HCT116 (cell line): ENCODE measurements around the gene PRKD2. TPM values are rescaled to one million over a fixed set of nuclear protein-coding genes. Genes with fewer than 3 reads are reported as not detected.

Experiments
- ATAC-seq: fragments of 200-7000 bp; cut with Tn5 transposase; 2 replicates; pipeline ENCODE4 v1.9.1; 2020; ENCODE audit warnings: mild to moderate bottlenecking, moderate library complexity
- BruUV-seq: library from RNA; stranded (reverse); fragments of 400-500 nt; replicated peaks from 2 replicates; lab custom pipeline; 2021; lab: Mats Ljungman, UMichigan
- CTCF ChIA-PET: fragments of 300-600 bp; sonication (Branson Sonifier 250); formaldehyde crosslinking; loops from one replicate; lab custom pipeline; 2021; ENCODE audit warnings: antibody characterized with exemption; lab: Charles Lee
- POLR2A ChIA-PET: fragments of 300-600, 350-600 bp; sonication (Branson Sonifier 250); formaldehyde crosslinking; loops from one replicate; lab custom pipeline; 2021; ENCODE audit warnings: antibody characterized with exemption; lab: Charles Lee
- RAD21 ChIA-PET, 2 experiments: fragments of 300-600 bp; sonication (Branson Sonifier 250); formaldehyde crosslinking; loops; one replicate each; lab custom pipeline; 2023; ENCODE audit warnings: low total read pairs in 2 of 2; ENCODE audit not compliant: uncharacterized antibody in 2 of 2, unreplicated experiment in 2 of 2, low non-redundant PET in 1 of 2; lab: Charles Lee
- DNase-seq: peaks from one replicate; pipeline ENCODE4 v3.0.0-alpha.2; 2010; ENCODE audit warnings: low read depth, low spot score
- H2AFZ ChIP-seq: fragments of 200-600 bp; shearing (Covaris generic), sonication (generic); 2 replicates; pipeline ENCODE4 v1.6.1; 2017; ENCODE audit warnings: low read depth, mixed run types, mixed read lengths, antibody characterized with exemption, low read length; ENCODE audit not compliant: poor library complexity, severe bottlenecking
- H3K27ac ChIP-seq: 2 replicates; pipeline ENCODE4 v1.5.1; 2012; ENCODE audit warnings: low read depth, low read length
- H3K27me3 ChIP-seq: fragments of 200-600 bp; sonication (generic); 2 replicates; pipeline ENCODE4 v1.6.1; 2016; ENCODE audit warnings: mixed run types, low read length, mixed read lengths; ENCODE audit not compliant: insufficient read depth
- H3K36me3 ChIP-seq, 2 experiments: fragments of 200-500 bp in 1 of 2; fragments of 200-600 bp in 1 of 2; sonication (Bioruptor generic) in 1 of 2; sonication (generic) in 1 of 2; 2 replicates each; pipeline versions ENCODE4 v1.5.1 to v1.6.1; 2014 to 2016; ENCODE audit warnings: low read length in 2 of 2, inconsistent platforms in 1 of 2, mixed read lengths in 1 of 2, mixed run types in 1 of 2; ENCODE audit not compliant: insufficient read depth in 2 of 2, control insufficient read depth in 1 of 2
- H3K4me1 ChIP-seq, 2 experiments: fragments of 200-600 bp in 1 of 2; sonication (generic) in 1 of 2; 2 replicates each; pipeline versions ENCODE4 v1.5.1 to v1.6.1; 2012 to 2017; ENCODE audit warnings: low read length in 2 of 2, inconsistent platforms in 1 of 2, mild to moderate bottlenecking in 1 of 2, mixed read lengths in 1 of 2, mixed run types in 1 of 2, moderate library complexity in 1 of 2; ENCODE audit not compliant: insufficient read depth in 2 of 2, control insufficient read depth in 1 of 2
- H3K4me2 ChIP-seq: fragments of 200-600 bp; sonication (generic); 2 replicates; pipeline ENCODE4 v1.6.1; 2017; ENCODE audit warnings: mixed run types, low read length, mixed read lengths
- H3K4me3 ChIP-seq, 2 experiments: fragments of 200-600 bp in 1 of 2; sonication (generic) in 1 of 2; replicated peaks in 1 of 2; 2 replicates each; pipeline ENCODE4 v1.5.1; 2011 to 2016; ENCODE audit warnings: low read length in 2 of 2, control low read depth in 1 of 2, low read depth in 1 of 2, mild to moderate bottlenecking in 1 of 2, mixed read lengths in 1 of 2, mixed run types in 1 of 2
- H3K79me2 ChIP-seq: fragments of 200-600 bp; sonication (generic); 2 replicates; pipeline ENCODE4 v1.6.1; 2017; ENCODE audit warnings: mild to moderate bottlenecking, mixed run types, low read length, moderate library complexity, mixed read lengths; ENCODE audit not compliant: insufficient read depth
- H3K9ac ChIP-seq: fragments of 200-600 bp; sonication (generic); 2 replicates; pipeline ENCODE4 v1.6.1; 2016; ENCODE audit warnings: low read length, mixed read lengths
- H3K9me2 ChIP-seq: fragments of 200-600 bp; sonication (generic), shearing (Covaris generic); 2 replicates; pipeline ENCODE4 v1.6.1; 2017; ENCODE audit warnings: mixed run types, mild to moderate bottlenecking, moderate library complexity; ENCODE audit not compliant: insufficient read depth
- H3K9me3 ChIP-seq, 2 experiments: fragments of 200-500 bp in 1 of 2; fragments of 200-600 bp in 1 of 2; sonication (Bioruptor generic) in 1 of 2; sonication (generic) in 1 of 2; 2 replicates each; pipeline ENCODE4 v1.6.1; 2014 to 2017; ENCODE audit warnings: low read length in 2 of 2, mixed read lengths in 2 of 2, inconsistent platforms in 1 of 2, low read depth in 1 of 2, mild to moderate bottlenecking in 1 of 2, mixed run types in 1 of 2, moderate library complexity in 1 of 2; ENCODE audit not compliant: control insufficient read depth in 1 of 2, insufficient read depth in 1 of 2
- H4K20me1 ChIP-seq: fragments of 200-600 bp; sonication (generic), shearing (Covaris generic); 2 replicates; pipeline ENCODE4 v1.6.1; 2017; ENCODE audit warnings: mixed run types, mild to moderate bottlenecking, moderate library complexity; ENCODE audit not compliant: insufficient read depth
- ATF3 ChIP-seq: IDR thresholded peaks from 2 replicates; pipeline ENCODE4 v1.6.1; 2012
- CBX3 ChIP-seq: IDR thresholded peaks from 2 replicates; pipeline ENCODE4 v1.6.1; 2012; ENCODE audit warnings: low read depth
- CEBPB ChIP-seq: IDR thresholded peaks from 2 replicates; pipeline ENCODE4 v1.6.1; 2012; ENCODE audit warnings: low read depth
- CTCF ChIP-seq, 3 experiments: fragments of 200-600 bp in 1 of 3; sonication (generic) in 1 of 3; IDR thresholded peaks in 2 of 3; conservative IDR thresholded peaks in 1 of 3; 2 replicates each; pipeline ENCODE4 v1.5.1; 2012 to 2017; ENCODE audit warnings: low read depth in 2 of 3, low read length in 2 of 3, antibody characterized with exemption in 1 of 3, borderline replicate concordance in 1 of 3, control low read depth in 1 of 3, mild to moderate bottlenecking in 1 of 3, mixed read lengths in 1 of 3, mixed run types in 1 of 3, moderate library complexity in 1 of 3; ENCODE audit not compliant: insufficient read depth in 1 of 3
- EGR1 ChIP-seq: IDR thresholded peaks from 2 replicates; pipeline ENCODE4 v1.6.1; 2012; ENCODE audit warnings: low read depth
- ELF1 ChIP-seq: IDR thresholded peaks from 2 replicates; pipeline ENCODE4 v1.6.1; 2012; ENCODE audit warnings: low read depth, borderline replicate concordance
- EZH2phosphoT487 ChIP-seq: fragments of 200-600 bp; IDR thresholded peaks from 2 replicates; pipeline ENCODE4 v1.6.1; 2018; ENCODE audit warnings: antibody characterized with exemption, borderline replicate concordance
- JUND ChIP-seq: IDR thresholded peaks from 2 replicates; pipeline ENCODE4 v1.6.1; 2012
- MAX ChIP-seq: IDR thresholded peaks from 2 replicates; pipeline ENCODE4 v1.6.1; 2012
- POLR2AphosphoS5 ChIP-seq: IDR thresholded peaks from 2 replicates; pipeline ENCODE4 v1.6.1; 2011; ENCODE audit warnings: mild to moderate bottlenecking, low read depth, low read length, moderate library complexity
- RAD21 ChIP-seq: IDR thresholded peaks from 2 replicates; pipeline ENCODE4 v1.6.1; 2012; ENCODE audit warnings: low read depth, mild to moderate bottlenecking
- SIN3A ChIP-seq: IDR thresholded peaks from 2 replicates; pipeline ENCODE4 v1.6.1; 2012; ENCODE audit warnings: low read depth
- SRF ChIP-seq: IDR thresholded peaks from 2 replicates; pipeline ENCODE4 v1.6.1; 2012; ENCODE audit warnings: low read depth
- TCF7L2 ChIP-seq: IDR thresholded peaks from 2 replicates; pipeline ENCODE4 v1.7.0; 2011; ENCODE audit warnings: borderline replicate concordance, inconsistent platforms; ENCODE audit not compliant: insufficient read depth, insufficient read length; ENCODE audit errors: extremely low read depth
- YY1 ChIP-seq: IDR thresholded peaks from 2 replicates; pipeline ENCODE4 v1.6.1; 2011; ENCODE audit warnings: low read length, low read depth, moderate library complexity, mild to moderate bottlenecking; ENCODE audit not compliant: insufficient replicate concordance; ENCODE audit errors: extremely low read depth
- ZBTB33 ChIP-seq: IDR thresholded peaks from 2 replicates; pipeline ENCODE4 v1.6.1; 2011; ENCODE audit warnings: mild to moderate bottlenecking, low read length, moderate library complexity; ENCODE audit not compliant: insufficient replicate concordance; ENCODE audit errors: extremely low read depth
- ZFX ChIP-seq: fragments of 450-650 bp; IDR thresholded peaks from 2 replicates; pipeline ENCODE4 v1.6.1; 2017
- ZNF274 ChIP-seq: fragments of 200-500 bp; sonication (Bioruptor generic); IDR thresholded peaks from 2 replicates; pipeline ENCODE4 v1.6.1; 2014; ENCODE audit warnings: mild to moderate bottlenecking, low read depth, low read length, inconsistent platforms
- intact Hi-C: fragments of 100-400 bp; cut with micrococcal nuclease; formaldehyde crosslinking; loops from 2 replicates; pipeline ENCODE4 v1.10.0; 2022
- total RNA-seq: library from RNA; stranded (reverse); gene quantifications from one replicate; pipeline ENCODE4 v1.2.1, GENCODE V29; 2021; ENCODE audit not compliant: unreplicated experiment

The PRKD2 gene
- total RNA-seq, 1 experiment from 2014 or later, result 73.5 TPM

GRCh38 chr19:46656541-46656940 is 60.4 kb downstream of the PRKD2 start:
- TF ChIP-seq EGR1, result no peak
- TF ChIP-seq SRF, result no peak
- no peak for TF ChIP-seq ZNF274
- TF ChIP-seq SIN3A, result no peak
- TF ChIP-seq ZFX, result no peak
- no peak for TF ChIP-seq YY1
- TF ChIP-seq CTCF (IDR thresholded peaks at IDR 0.05 in 2 of 3, conservative IDR thresholded peaks at IDR 0.05 in 1 of 3; ENCODE audit: borderline replicate concordance in 1 of 3, insufficient read depth in 1 of 3, low read depth in 2 of 3, low read length in 2 of 3), result no peak
- TF ChIP-seq MAX, result no peak
- TF ChIP-seq EZH2phosphoT487, result no peak
- TF ChIP-seq JUND, result no peak
- TF ChIP-seq ATF3, result no peak
- no peak for TF ChIP-seq RAD21
- TF ChIP-seq CBX3, result no peak
- TF ChIP-seq ELF1, result no peak
- no peak for TF ChIP-seq TCF7L2
- no peak for TF ChIP-seq CEBPB
- TF ChIP-seq POLR2AphosphoS5, result no peak
- no peak for TF ChIP-seq ZBTB33
- no peak overlapping the region for H3K27ac ChIP-seq
- no peaks in the 10 kb centered on the region for H3K79me2 ChIP-seq
- ChIA-PET POLR2A (no interaction called here), CTCF (no interaction called here), RAD21 (no interaction called here)
- H3K4me1 ChIP-seq, result peaks cover 6 to 20% of the 10 kb centered on the region in 2 experiments; a peak in 3 of 4 replicates
- no peaks in the 10 kb centered on the region for H3K36me3 ChIP-seq
- H3K9ac ChIP-seq, result no peak overlapping the region
- H3K4me3 ChIP-seq, result no peak overlapping the region
- no peak for ATAC-seq
- DNase-seq, result no peak
- H3K27me3 ChIP-seq, result no peaks in the 10 kb centered on the region
- no peak overlapping the region for H2AFZ ChIP-seq
- intact Hi-C loops, result no loop called here
- no TSS peak for BruUV-seq
- H3K9me2 ChIP-seq, result no peaks in the 10 kb centered on the region
- H3K4me2 ChIP-seq, result no peak overlapping the region
- H4K20me1 ChIP-seq, result no peaks in the 10 kb centered on the region
- H3K9me3 ChIP-seq, result no peaks in the 10 kb centered on the region
